ENCODE results near the gene RAB3GAP1.

GRCh38 chr2:135149251-135149650, 97.2 kb downstream of the RAB3GAP1 start:
- no peak for TF ChIP-seq CTCF (IDR thresholded peaks at IDR 0.05)
- TF ChIP-seq POLR2A (IDR thresholded peaks at IDR 0.05): no peak
- TF ChIP-seq POLR2AphosphoS5 (IDR thresholded peaks at IDR 0.05): no peak
- no peak for TF ChIP-seq EP300 (IDR thresholded peaks at IDR 0.05)

Data from sigmoid colon (tissue), 4 donors.